GM21528 (cell line): Measurements from ENCODE around the gene GPC6.
"Not testable (repeated sequence)": the region's sequence is repeated elsewhere in the genome, so short reads cannot be mapped to it uniquely, and the experiment has no call there.

ENCODE experiments used
- ATAC-seq: cut with Tn5 transposase; IDR thresholded peaks from one replicate; pipeline ENCODE4 v1.9.1; 2021; ENCODE audit warnings: mild to moderate bottlenecking, moderate library complexity; ENCODE audit not compliant: unreplicated experiment, low FRiP score

GPC6 gene

DNA sequence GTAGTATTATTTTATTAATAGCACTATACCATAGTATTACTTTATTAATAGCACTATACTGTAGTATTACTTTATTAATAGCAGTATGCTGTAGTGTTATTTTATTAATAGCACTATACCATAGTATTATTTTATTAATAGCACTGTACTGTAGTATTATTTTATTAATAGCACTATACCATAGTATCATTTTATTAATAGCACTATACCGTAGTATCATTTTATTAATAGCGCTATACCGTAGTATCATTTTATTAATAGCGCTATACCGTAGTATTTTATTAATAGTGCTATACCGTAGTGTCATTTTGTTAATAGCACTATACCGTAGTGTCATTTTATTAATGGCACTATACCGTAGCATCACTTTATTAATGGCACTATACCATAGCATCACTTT lies 191.8 kb downstream of the GPC6 start:
- ATAC-seq = no peak

DNA sequence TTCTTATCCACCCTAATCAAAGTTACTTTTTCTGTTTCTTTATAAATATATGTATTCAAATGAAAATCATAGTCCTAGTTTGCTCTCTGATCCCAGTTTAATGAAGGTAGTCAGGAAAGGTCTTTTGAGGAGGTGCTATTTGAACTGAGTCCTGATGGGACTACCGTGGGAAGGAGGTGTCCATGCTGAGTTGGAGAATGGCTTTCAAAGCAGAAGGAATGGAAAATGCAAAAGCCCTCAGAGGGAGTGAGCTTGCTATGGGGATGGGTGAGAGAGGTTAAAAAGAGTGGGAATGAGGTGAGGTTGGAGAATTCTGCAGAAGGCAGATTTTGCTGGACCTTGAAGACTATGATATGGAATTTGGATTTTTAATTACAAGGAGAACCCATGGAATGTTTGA lies 193.6 kb downstream of the GPC6 start:
- ATAC-seq = no peak

DNA sequence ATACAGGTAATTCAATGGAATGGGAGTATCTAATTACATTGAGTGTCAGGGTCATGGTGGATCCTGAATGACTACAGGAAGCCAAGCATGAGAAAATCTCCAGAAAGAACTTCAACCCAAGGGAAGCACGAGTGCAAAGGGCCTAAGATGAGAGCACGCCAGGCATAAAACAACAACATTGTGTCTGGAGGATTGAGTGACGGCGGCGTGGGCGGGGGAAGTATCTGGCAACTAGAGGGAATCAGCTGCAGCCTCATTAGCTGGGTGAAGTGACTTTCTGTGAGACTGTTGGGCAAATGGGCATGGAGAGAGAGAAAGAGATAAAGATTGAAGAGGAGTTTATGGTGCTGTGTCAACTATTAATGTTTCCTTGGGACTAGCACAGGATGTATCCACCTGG lies 194.3 kb downstream of the GPC6 start:
- ATAC-seq = no peak

DNA sequence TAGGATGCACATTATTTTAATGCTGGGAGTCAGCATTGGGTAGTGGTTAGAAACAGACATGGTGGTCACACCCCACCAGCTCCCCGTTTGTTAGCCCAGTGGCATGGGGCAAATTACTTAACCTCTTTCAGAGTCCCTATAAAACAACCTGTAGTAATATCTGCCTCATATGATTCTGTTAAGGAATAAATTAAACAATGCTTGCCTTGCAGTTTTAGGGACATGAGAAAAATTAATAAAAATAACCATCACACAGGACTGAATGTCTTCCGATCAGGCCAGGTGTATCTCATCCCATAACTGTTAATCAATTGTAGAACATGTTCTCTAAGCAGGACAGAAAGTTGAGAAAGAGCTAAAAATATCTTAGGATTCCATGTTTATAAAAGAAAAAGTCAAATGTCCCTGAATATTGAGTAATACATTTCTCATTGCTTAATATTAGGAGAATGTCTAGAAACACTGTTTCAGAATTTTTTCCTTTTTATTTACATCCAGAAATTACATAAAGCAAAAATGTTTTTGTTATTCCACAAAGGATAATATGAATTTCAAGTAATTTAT lies 196.5 kb downstream of the GPC6 start:
- ATAC-seq = no peak

GRCh38 chr13:93425411-93425810 lies 198.8 kb downstream of the GPC6 start:
- ATAC-seq = no peak

DNA sequence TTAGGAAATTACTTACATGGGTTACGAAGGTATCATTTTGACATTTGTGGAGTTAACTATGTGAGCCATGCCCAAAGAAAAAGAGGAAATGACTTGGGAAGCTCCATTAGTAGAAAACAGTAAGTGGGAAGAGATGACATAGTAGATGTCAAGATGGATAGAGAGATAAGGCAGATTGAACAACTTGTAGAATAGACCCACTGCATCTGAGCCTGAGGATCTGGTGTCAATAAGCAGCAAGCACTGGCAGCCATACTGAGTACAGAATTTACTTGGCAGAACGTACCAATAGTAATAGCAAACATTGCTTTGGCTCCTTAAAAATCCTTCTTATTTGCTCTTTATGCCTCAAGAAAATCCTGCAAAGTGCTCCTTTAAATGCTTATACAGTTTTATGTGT lies 203.8 kb downstream of the GPC6 start:
- ATAC-seq = no peak

GRCh38 chr13:93435651-93436050 lies 209.0 kb downstream of the GPC6 start:
- ATAC-seq = no peak

GRCh38 chr13:93437081-93437480 lies 210.5 kb downstream of the GPC6 start:
- ATAC-seq = no peak

- no peak for ATAC-seq
Observed at GRCh38 chr13:93446238-93446637, 219.6 kb downstream of the GPC6 start.

- no peak for ATAC-seq
Observed at GRCh38 chr13:93450191-93450621, 223.6 kb downstream of the GPC6 start.

- no peak for ATAC-seq
Observed at GRCh38 chr13:93450761-93451160, 224.2 kb downstream of the GPC6 start.

DNA sequence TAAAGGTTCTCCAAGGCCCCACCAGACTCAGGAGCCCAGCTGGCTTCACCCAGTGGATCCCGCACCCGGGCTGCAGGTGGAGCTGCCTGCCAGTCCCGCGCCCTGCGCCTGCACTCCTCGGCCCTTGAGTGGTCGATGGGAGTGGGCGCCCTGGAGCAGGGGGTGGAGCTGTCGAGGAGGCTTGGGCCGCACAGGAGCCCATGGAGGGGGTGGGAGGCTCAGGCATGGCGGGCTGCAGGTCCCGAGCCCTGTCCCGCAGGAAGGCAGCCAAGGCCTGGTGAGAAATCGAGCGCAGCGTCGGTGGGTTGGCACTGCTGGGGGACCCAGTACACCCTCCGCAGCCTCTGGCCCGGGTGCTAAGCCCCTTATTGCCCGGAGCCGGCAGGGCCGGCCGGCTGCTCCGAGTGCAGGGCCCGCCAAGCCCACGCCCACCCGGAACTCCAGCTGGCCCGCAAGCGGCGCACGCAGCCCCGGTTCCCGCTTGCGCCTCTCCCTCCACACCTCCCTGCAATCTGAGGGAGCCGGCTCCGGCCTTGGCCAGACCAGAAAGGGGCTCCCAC lies 228.1 kb downstream of the GPC6 start:
- ATAC-seq = not testable (repeated sequence)

- no peak for ATAC-seq
Observed at GRCh38 chr13:93455861-93456260, 229.3 kb downstream of the GPC6 start.

- no peak for ATAC-seq
Observed at GRCh38 chr13:93460005-93460404, 233.4 kb downstream of the GPC6 start.

DNA sequence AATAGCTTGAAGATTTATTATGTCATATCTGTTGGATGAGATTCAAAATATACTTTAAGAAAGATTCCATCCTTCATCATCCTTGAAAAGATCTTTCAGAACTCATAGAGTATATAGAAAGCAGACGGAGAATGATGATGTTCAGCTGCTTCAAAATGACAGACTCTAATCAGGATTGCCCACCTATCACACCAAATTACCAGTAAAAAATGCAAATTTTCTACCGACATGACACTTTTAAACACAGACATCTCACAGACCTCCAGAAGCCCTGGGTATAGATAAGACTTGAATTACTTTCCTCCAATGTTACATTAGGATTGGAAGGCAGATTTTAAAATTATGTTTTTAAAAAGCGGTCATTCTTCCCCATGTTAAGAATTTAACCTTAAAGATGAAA lies 235.5 kb downstream of the GPC6 start:
- no peak for ATAC-seq

GRCh38 chr13:93466502-93467036 lies 240.0 kb downstream of the GPC6 start:
- ATAC-seq = no peak

DNA sequence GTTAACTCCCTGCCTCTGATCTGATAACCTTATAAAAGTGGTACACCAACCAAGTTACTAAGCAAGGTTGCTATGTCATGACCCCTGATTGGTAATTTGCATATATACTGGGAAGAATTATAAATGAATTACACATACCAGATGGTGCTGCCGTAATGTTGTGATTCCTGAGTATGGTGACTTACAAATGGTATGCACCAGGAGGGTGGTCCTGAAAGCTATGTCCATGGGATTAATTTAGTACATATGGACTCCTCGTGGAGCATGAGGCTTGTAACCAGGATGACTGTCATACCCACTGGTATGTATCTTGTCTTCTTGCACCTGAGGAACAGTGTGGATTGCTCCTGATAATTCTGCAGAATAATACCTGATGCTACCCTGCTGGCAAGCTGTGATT lies 240.6 kb downstream of the GPC6 start:
- ATAC-seq = no peak

GRCh38 chr13:93468433-93468832 lies 241.8 kb downstream of the GPC6 start:
- no peak for ATAC-seq

GRCh38 chr13:93472296-93472695 lies 245.7 kb downstream of the GPC6 start:
- ATAC-seq = no peak

DNA sequence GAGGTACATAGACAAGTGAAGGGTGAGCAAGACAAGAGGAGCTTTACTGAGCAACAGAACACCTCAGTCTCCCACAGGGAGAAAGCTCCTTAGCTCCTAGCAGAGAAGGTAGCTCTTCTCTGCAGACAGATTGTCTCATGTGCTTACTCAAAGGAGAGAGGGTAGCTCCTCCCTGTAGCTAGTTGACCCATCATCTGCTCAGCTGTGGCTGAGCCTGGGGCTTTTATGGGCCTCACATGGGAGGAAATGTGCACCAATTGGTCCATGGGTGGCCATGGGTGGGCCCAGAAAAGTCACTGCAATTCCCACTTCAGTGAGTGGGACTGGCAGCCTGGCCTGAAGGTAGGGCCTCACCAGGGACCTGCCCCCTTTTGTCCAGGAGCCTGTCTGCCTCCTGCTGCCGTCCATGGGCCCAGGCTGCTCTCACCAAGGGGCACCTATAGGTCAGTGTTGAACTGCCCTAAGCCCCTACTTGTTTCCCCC lies 246.2 kb downstream of the GPC6 start:
- ATAC-seq = no peak

DNA sequence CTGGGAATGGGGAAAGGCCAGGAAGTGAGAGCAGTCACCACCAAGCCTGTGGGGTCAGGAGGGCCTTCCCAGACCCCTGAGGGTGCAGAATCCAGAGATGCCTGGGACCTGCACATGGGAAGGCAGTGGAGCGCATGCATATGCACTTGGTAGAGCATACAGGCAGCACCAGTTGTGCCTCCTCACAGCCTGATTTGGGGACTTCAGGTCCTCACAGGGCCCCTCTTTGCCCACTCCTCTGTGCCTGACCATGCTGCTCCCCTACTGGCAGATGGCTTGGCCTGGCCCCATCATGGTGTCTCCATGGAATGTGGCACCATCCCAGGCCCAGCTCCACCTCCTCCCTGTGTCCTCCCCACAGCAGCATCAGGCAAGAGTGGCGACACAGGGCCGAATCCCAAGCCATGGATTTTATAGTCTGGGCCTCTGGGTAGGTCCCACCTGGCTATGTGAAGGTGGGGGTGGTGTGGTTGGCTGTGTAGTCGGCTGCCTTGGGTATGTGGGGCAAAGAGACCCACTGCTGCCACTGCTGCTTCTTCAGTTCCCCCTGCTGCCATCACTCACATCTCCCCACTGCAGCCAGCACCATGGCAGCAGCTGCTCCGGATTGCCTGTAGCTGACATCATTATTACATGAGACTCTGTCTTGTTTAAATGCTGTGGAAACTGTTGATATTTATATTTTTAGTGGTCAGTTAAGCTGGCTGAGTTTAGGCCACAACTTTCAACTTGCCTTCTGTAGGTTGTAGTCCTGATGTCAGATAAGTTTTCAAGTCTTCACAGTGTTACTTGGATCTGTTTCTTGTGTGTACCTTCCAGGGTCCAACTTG lies 247.0 kb downstream of the GPC6 start:
- no peak for ATAC-seq

- no peak for ATAC-seq
Observed at GRCh38 chr13:93476175-93476574, 249.6 kb downstream of the GPC6 start.
